GM23248 (cell line): ENCODE results near the gene COL28A1.

Source experiments
- EZH2 ChIP-seq: fragments of 200-600 bp; sonication (generic); IDR thresholded peaks from 2 replicates; pipeline ENCODE4 v1.6.1; 2018; ENCODE audit warnings: antibody characterized with exemption, mild to moderate bottlenecking; ENCODE audit not compliant: insufficient read depth, poor library complexity, severe bottlenecking
- EZH2phosphoT487 ChIP-seq: fragments of 200-600 bp; sonication (generic); IDR thresholded peaks from 2 replicates; pipeline ENCODE4 v1.6.1; 2018; ENCODE audit warnings: antibody characterized with exemption, moderate library complexity, mild to moderate bottlenecking, low read depth; ENCODE audit not compliant: insufficient read depth

DNA sequence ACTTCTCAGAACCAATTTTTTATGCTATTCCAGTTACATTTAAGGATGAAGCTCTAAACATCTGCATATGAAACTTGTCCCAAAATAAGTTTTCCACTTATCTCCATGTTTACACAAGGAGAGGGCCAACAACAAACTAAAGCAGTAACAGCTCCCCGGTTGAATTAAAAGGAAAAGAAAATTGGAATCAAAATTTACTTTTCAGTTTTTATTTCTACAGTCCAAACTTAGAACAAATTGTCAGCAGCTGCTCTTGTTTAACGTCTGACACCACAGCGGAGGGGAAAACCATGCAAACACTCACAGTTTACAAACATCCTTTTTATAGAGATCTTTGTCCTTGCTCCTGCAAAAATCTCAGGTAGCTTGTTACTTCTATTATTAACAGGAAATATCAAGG is 101.3 kb downstream of the COL28A1 start:
- TF ChIP-seq EZH2: no peak
- TF ChIP-seq EZH2phosphoT487: no peak
